ENCODE data around the gene DISC1.

The DISC1 gene

GRCh38 chr1:231855926-231856325, 229.3 kb downstream of the DISC1 start:
- no peak for DNase-seq (ENCODE audit: low spot score)

GRCh38 chr1:231856426-231856825, 229.8 kb downstream of the DISC1 start:
- DNase-seq (ENCODE audit: low spot score): no peak

- no peak for DNase-seq (ENCODE audit: low spot score)
These were observed 230.3 kb downstream of the DISC1 start for GRCh38 chr1:231856894-231857293.

- no peak for DNase-seq (ENCODE audit: low spot score)
These were observed 231.1 kb downstream of the DISC1 start for GRCh38 chr1:231857609-231858135.

DNA sequence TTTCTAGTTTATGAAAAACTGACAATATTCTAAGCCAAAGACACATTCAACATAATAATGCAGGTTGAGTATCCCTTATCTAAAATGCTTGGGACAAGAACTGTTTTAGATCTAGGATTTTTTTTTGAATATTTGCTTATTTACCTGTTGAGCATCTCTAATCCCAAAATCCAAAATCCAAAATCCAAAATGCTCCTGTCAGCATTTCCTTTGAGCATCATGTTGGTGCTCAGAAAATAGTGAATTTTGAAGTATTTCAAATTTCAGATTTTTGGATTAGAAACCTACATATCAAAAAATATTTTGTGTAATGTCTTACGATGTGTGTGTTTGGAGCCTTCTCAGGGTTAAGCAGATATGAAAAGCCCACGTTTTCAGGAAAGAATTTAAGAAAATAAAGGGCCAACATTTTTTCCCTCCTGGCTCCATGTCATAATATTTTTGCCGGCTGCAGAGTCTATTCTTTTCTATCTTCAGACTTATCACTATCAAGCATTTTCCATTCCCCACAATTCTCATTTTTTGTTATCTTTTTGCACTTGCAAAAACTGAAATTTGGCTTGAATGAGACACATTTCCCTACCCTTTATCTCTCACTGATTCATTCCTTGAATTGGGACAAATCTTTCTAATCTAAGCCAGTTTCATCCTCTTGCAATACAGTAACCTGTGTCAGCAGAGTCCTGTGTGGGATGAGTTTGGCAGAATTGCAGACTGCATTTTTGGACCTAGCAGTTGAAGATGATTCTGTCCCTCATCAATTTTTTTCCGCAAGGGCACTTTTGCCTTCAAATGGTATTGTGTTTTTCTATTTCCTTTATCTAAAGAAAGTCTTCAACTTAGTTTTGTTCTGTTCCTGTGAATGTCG, 233.9 kb downstream of the DISC1 start:
- DNase-seq (ENCODE audit: low spot score): no peak

DNA sequence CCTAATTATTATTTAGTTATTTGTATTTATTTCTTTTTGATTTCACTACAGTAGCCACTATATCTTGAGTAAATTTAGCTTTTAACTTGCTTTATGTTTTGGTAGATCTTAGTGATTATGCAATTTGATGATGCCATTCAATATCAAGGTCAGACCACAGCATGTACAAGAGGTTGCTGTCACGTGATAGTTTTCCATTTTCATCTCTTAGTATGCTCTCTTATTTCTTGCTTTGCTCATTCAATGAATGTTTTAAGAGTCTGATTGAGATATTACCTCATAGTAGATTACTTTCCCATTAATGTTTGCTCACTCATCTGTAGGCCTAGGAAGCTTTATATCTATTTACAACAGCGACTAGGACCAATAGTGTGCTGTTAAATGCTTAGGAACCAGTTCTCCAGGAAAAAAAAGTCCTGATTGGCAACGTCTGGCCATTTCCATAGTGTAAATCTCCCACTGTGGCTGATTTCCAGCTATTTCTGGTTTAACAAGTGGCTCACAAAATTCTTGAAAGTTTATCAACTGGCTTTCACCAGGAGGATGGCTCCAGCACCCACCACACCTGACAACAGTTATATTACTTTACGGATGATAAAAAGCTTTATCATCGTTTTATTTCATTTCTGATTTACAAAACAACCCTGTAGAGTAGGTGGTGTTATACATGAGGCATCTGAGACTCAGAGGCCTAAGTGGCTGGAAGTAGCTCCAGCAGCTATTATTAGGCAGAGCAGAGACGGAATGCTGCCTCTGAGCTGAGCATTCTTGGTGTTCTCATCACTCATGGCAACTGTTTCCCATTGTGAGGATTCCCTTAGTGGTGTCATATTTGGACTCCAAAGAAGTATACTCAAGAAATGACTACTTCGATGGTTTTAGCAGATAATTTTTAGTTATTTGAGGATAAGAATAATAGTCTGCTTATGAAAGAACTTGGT, 235.2 kb downstream of the DISC1 start:
- DNase-seq (ENCODE audit: low spot score): no peak

- DNase-seq (ENCODE audit: low spot score): no peak
These were observed 236.0 kb downstream of the DISC1 start for GRCh38 chr1:231862611-231863010.

GRCh38 chr1:231865331-231865730, 238.7 kb downstream of the DISC1 start:
- no peak for DNase-seq (ENCODE audit: low spot score)

DNA sequence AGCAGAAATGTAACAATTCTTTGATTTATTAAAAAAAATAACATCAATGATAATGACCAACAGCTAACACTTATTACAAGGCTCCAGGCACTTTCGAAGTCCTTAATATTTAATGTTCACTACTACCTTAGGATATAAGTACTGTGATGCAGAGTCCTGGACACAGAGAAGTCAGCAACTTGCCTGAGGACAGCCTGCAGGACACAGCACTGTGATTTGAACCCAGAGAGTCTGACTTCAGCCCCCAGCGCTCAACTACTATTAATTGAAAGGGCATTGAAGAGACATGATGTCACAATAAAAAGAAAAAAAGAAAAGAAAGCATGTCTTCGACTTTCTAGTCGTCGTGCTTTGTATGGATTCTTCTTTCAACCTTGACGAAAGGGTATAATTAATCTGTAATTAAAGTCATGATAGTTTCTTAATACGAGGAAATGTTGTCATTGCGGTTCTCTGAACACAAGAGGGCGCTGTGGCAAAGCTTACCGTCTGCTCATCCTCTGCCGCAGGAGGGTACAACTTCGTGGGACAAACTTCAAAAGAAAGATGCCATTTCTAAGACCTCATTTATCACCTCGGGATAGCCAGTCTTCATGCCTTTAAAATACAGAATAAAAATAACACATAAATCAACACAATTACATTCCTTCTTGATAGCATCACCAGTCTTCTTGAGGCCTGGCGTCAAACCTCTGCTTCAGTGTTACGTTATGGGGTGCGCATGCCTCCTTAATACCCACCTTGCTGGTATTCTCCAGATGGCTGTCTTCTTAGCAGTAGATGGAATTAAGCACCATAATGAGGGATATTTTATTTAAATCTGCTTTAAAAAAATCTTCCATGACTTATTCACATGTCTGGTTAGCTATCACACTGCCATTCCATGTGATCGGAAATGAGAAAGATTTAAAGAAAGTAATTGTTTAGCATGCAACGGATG, 240.1 kb downstream of the DISC1 start:
- peak; percentile 47 for DNase-seq (ENCODE audit: low spot score)

GRCh38 chr1:231867607-231868006, 241.0 kb downstream of the DISC1 start:
- DNase-seq (ENCODE audit: low spot score): no peak

GRCh38 chr1:231869364-231869763, 242.8 kb downstream of the DISC1 start:
- no peak for DNase-seq (ENCODE audit: low spot score)

GRCh38 chr1:231871471-231871870, 244.9 kb downstream of the DISC1 start:
- no peak for DNase-seq (ENCODE audit: low spot score)

DNA sequence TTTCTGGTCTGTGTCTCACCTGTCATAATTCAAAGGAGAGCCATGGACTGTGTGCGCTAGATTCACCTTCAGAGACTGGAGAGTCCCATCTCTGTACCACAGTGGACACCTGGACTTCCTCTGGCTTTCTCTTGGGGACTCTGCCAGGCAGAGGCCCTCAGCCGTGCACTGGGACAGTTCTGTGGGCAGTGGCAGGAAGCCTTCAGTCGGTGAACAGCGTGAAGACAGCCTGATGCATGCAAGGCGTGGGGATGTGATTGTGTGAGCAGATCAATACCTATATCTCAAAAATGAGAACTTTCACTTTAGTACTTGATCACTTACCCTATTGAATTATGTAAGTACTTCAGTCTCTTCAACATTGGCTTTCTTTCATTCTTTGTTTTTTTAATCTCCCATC, 245.3 kb downstream of the DISC1 start:
- no peak for DNase-seq (ENCODE audit: low spot score)

- no peak for DNase-seq (ENCODE audit: low spot score)
These were observed 245.9 kb downstream of the DISC1 start for GRCh38 chr1:231872461-231872910.

GRCh38 chr1:231878737-231879136, 252.1 kb downstream of the DISC1 start:
- no peak for DNase-seq (ENCODE audit: low spot score)

DNA sequence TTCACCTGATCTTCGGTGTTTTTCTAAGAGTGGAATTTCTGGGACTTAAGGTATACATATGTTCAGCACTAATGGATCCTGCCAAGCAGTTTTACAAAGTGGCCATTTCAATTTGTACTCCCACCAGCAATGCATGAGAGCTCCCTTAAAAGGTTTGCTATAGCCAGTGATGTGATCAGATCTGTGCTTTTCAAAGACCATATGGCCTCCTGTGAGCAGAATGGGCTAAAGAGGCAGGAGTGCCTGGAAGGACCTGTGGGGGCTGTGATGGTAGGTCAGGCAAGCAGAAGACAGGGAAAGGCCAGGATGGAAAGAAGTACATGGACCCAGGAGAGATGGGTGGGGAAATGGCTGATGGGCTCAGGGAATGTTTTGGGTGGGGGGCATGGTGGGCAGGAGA, 252.7 kb downstream of the DISC1 start:
- DNase-seq (ENCODE audit: low spot score): no peak

- DNase-seq (ENCODE audit: low spot score): no peak
These were observed 255.7 kb downstream of the DISC1 start for GRCh38 chr1:231882333-231882732.

GRCh38 chr1:231882790-231883189, 256.2 kb downstream of the DISC1 start:
- DNase-seq (ENCODE audit: low spot score): no peak

GRCh38 chr1:231883382-231883781, 256.8 kb downstream of the DISC1 start:
- no peak for DNase-seq (ENCODE audit: low spot score)

DNA sequence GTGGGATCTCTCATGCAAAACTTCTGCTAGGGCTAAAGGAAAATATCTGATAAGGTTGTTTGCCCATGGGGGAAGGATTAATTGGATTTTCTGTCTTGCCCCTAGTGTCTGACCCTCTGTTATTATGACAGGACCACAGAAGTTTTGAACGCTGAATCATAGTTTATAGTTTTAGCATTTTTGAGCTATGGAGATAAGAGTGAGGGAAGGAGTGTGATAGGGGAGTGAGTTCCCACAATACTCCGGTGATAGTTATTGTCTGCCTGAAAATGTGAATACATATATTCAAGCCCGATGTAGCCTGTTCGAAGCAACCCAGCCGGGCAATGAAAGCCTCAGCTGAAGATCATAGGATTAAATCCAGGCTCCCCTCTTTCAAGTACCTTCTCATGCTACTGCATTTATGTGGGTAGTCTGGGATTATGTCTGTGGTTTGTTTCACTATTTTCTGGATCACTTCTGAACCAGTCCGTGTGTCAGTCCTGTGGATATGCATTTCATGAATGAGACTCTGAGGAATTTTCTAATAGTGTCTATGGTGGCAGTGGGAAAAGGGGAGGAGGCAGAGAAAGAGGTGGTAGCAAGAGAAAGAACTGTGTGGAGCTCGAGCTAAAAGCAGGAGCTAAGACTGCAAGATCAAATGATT, 258.7 kb downstream of the DISC1 start:
- DNase-seq (ENCODE audit: low spot score): no peak

GRCh38 chr1:231887166-231887565, 260.6 kb downstream of the DISC1 start:
- no peak for DNase-seq (ENCODE audit: low spot score)
